ENCODE data around the gene A2M. TPM values are rescaled to one million over a fixed set of nuclear protein-coding genes. Genes with fewer than 3 reads are reported as not detected.

A2M gene
- total and polyA plus RNA-seq, 2 of the 13 experiments (the other 11 are each of a cell fraction or from before 2014, with no cell fraction given): 2,807 to 6,551 TPM

DNA sequence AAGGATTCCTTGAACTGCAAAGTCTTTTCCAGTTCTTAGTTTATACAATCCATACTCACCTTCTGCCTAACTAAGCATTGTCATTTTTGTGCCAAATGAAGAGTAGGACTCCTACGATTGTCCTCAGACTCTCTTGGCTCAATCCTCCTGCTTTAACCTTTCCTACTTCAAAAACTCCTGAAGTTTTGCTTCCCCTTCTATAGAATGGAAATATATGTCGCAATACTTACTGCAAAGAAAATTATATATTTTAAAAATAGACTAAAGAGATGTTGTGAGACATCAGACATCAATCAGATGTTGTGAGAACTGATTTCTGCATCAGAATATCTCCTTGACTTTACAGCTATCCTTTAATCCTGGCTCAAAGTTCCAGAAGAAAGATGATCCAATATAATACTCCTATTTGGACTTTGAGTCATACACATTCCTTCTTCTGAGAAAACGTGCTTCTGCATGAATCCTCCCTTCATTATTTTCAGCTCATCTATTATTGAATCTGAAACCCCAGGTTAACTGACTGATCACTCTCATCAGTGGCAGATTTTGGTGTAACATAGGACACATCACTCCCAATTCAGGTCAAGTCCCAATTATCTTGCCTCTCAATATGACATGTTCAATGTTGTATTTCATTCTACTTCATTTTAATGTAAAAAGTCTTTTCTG lies 48.8 kb downstream of the A2M start (continued):
- TF ChIP-seq, protein P1, sequence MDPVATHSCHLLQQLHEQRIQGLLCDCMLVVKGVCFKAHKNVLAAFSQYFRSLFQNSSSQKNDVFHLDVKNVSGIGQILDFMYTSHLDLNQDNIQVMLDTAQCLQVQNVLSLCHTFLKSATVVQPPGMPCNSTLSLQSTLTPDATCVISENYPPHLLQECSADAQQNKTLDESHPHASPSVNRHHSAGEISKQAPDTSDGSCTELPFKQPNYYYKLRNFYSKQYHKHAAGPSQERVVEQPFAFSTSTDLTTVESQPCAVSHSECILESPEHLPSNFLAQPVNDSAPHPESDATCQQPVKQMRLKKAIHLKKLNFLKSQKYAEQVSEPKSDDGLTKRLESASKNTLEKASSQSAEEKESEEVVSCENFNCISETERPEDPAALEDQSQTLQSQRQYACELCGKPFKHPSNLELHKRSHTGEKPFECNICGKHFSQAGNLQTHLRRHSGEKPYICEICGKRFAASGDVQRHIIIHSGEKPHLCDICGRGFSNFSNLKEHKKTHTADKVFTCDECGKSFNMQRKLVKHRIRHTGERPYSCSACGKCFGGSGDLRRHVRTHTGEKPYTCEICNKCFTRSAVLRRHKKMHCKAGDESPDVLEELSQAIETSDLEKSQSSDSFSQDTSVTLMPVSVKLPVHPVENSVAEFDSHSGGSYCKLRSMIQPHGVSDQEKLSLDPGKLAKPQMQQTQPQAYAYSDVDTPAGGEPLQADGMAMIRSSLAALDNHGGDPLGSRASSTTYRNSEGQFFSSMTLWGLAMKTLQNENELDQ (CRISPR knock-in tag; IDR thresholded peaks at IDR 0.05; ENCODE audit: borderline replicate concordance): no peak
- TF ChIP-seq NFIB (CRISPR knock-in tag; IDR thresholded peaks at IDR 0.05; ENCODE audit: borderline replicate concordance) (no peak), DPF2 (CRISPR knock-in tag; IDR thresholded peaks at IDR 0.05; ENCODE audit: borderline replicate concordance, low read depth) (no peak), SIN3A (IDR thresholded peaks at IDR 0.05; ENCODE audit: borderline replicate concordance, low read depth, low read length) (peak; percentile 4; the same call in 1 of the 2 replicates), ZFP82 (CRISPR knock-in tag; IDR thresholded peaks at IDR 0.05; ENCODE audit: borderline replicate concordance) (0 out of 2 replicates have a peak, but pooled peaks have one; percentile 49), GATA4 (IDR thresholded peaks at IDR 0.05; ENCODE audit: borderline replicate concordance, low read depth) (no peak), MBNL3 (CRISPR knock-in tag; conservative IDR thresholded peaks at IDR 0.05) (no peak), POLR2AphosphoS5 (IDR thresholded peaks at IDR 0.05; ENCODE audit: low read depth, low read length) (peak; percentile 14), CCDC6 (CRISPR knock-in tag; IDR thresholded peaks at IDR 0.05) (peak; percentile 12; the same call in 1 of the 2 replicates), RBFOX2 (IDR thresholded peaks at IDR 0.05; ENCODE audit: low read depth, low read length) (peak; percentile 70), SRSF4 (IDR thresholded peaks at IDR 0.05; ENCODE audit: low read depth, low read length, poor library complexity, severe bottlenecking) (peak; percentile 19), REXO4 (CRISPR knock-in tag; IDR thresholded peaks at IDR 0.05; ENCODE audit: borderline replicate concordance) (no peak), ZNF546 (CRISPR knock-in tag; conservative IDR thresholded peaks at IDR 0.05) (no peak), MYC (CRISPR knock-in tag; IDR thresholded peaks at IDR 0.05; ENCODE audit: borderline replicate concordance) (no peak), ZSCAN29 (CRISPR knock-in tag; conservative IDR thresholded peaks at IDR 0.05) (no peak), ZNF333 (CRISPR knock-in tag; IDR thresholded peaks at IDR 0.05; ENCODE audit: borderline replicate concordance) (no peak), RBAK (CRISPR knock-in tag; IDR thresholded peaks at IDR 0.05) (no peak), FOXJ3 (CRISPR knock-in tag; IDR thresholded peaks at IDR 0.05; ENCODE audit: borderline replicate concordance) (no peak), ZNF746 (CRISPR knock-in tag; IDR thresholded peaks at IDR 0.05) (no peak), ARNT2 (CRISPR knock-in tag; IDR thresholded peaks at IDR 0.05; ENCODE audit: low read depth) (no peak), PAF1 (CRISPR knock-in tag; IDR thresholded peaks at IDR 0.05) (peak; percentile 43; the same call in 1 of the 2 replicates), CEBPG (CRISPR knock-in tag; IDR thresholded peaks at IDR 0.05) (peak; percentile 53), HDAC1 (CRISPR knock-in tag; IDR thresholded peaks at IDR 0.05) (no peak), ZBTB42 (CRISPR knock-in tag; IDR thresholded peaks at IDR 0.05) (no peak), GPN1 (CRISPR knock-in tag; IDR thresholded peaks at IDR 0.05; ENCODE audit: borderline replicate concordance) (no peak)
- TF ChIP-seq, protein P2, sequence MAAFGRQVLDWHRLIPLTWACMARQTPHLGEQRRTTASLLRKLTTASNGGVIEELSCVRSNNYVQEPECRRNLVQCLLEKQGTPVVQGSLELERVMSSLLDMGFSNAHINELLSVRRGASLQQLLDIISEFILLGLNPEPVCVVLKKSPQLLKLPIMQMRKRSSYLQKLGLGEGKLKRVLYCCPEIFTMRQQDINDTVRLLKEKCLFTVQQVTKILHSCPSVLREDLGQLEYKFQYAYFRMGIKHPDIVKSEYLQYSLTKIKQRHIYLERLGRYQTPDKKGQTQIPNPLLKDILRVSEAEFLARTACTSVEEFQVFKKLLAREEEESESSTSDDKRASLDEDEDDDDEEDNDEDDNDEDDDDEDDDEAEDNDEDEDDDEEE (CRISPR knock-in tag; IDR thresholded peaks at IDR 0.05): no peak
- TF ChIP-seq, protein P3, sequence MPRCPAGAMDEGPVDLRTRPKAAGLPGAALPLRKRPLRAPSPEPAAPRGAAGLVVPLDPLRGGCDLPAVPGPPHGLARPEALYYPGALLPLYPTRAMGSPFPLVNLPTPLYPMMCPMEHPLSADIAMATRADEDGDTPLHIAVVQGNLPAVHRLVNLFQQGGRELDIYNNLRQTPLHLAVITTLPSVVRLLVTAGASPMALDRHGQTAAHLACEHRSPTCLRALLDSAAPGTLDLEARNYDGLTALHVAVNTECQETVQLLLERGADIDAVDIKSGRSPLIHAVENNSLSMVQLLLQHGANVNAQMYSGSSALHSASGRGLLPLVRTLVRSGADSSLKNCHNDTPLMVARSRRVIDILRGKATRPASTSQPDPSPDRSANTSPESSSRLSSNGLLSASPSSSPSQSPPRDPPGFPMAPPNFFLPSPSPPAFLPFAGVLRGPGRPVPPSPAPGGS (CRISPR knock-in tag; IDR thresholded peaks at IDR 0.05): no peak

Data from HepG2 (cell line).